SK-N-MC (cell line): Measurements from ENCODE around the gene ELF5.

Experiments used
- EZH2 ChIP-seq: fragments of 200-600 bp; sonication (generic); IDR thresholded peaks from one replicate; pipeline ENCODE4 v1.6.1; 2017; ENCODE audit warnings: antibody characterized with exemption
- FOXP2 ChIP-seq: optimal IDR thresholded peaks from 2 replicates; pipeline ENCODE3; 2011; ENCODE audit warnings: mild to moderate bottlenecking, moderate library complexity; ENCODE audit not compliant: insufficient read depth; ENCODE audit errors: extremely low read length, control extremely low read depth
- POLR2AphosphoS5 ChIP-seq: IDR thresholded peaks from 2 replicates; pipeline ENCODE4 v1.6.1; 2012; ENCODE audit warnings: mild to moderate bottlenecking, low read depth, low read length, borderline replicate concordance

DNA sequence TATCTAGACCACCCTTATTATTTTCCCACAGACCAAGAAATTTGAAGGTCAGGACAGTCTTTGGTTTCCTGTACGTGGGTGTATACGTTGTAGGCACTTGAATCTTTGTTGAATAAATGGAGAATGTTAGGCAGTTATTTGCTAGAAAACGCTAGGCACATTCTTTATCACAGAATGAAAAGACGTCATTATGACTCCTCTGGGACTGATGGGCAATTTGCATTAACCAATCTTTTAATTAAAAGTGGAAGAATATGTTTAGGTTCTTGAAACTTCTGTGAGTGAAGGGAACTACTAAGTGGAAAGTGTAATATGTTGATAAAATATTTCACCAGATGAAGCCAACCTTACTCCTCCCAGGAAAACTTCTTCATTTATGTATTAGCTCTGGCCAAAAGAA, 69.2 kb downstream of the ELF5 start:
- TF ChIP-seq POLR2AphosphoS5 (no peak), EZH2 (no peak), FOXP2 (no peak)
